Glutamatergic neuron (in vitro differentiated cells): ENCODE measurements around the gene PSMB3. TPM values are rescaled to one million over a fixed set of nuclear protein-coding genes. Genes with fewer than 3 reads are reported as not detected.
A peak's percentile ranks its signal among the peaks of the same experiment; 100 is the strongest.

ENCODE experiments used
- DNase-seq: peaks from one replicate; pipeline ENCODE4 v3.0.0; 2022
- H3K27ac Mint-ChIP-seq: one replicate; pipeline ENCODE4 v1.8.0; 2020; ENCODE audit warnings: mild to moderate bottlenecking, mixed read lengths, inconsistent platforms; ENCODE audit not compliant: unreplicated experiment
- H3K27me3 Mint-ChIP-seq: one replicate; pipeline ENCODE4 v1.8.0; 2020; ENCODE audit warnings: mild to moderate bottlenecking, moderate library complexity, mixed read lengths, inconsistent platforms; ENCODE audit not compliant: unreplicated experiment
- H3K36me3 Mint-ChIP-seq: one replicate; pipeline ENCODE4 v1.8.0; 2020; ENCODE audit warnings: mild to moderate bottlenecking, mixed read lengths, inconsistent platforms; ENCODE audit not compliant: unreplicated experiment
- H3K4me1 Mint-ChIP-seq: one replicate; pipeline ENCODE4 v1.8.0; 2020; ENCODE audit warnings: mild to moderate bottlenecking, low read depth, mixed read lengths, inconsistent platforms; ENCODE audit not compliant: unreplicated experiment
- H3K4me3 Mint-ChIP-seq: one replicate; pipeline ENCODE4 v1.8.0; 2020; ENCODE audit warnings: mild to moderate bottlenecking, mixed read lengths, inconsistent platforms; ENCODE audit not compliant: unreplicated experiment
- H3K9me3 Mint-ChIP-seq: one replicate; pipeline ENCODE4 v1.8.0; 2020; ENCODE audit warnings: mild to moderate bottlenecking, moderate library complexity, mixed read lengths, inconsistent platforms; ENCODE audit not compliant: unreplicated experiment
- CTCF ChIP-seq: fragments of 200-600 bp; sonication (generic); IDR thresholded peaks from one replicate; pipeline ENCODE4 v1.5.0; 2021; ENCODE audit not compliant: partially characterized antibody, unreplicated experiment
- total RNA-seq: library from RNA; stranded (reverse); fragmentation: NEBNext Ultra II Directional; extraction: Animal tissue kit (Norgen Biotek cat#: 25700); gene quantifications from one replicate; pipeline ENCODE4 v1.2.1, GENCODE V29; 2021; ENCODE audit not compliant: unreplicated experiment

The PSMB3 gene
- total RNA-seq, 1 donor from 2014 or later, result 121 TPM

DNA sequence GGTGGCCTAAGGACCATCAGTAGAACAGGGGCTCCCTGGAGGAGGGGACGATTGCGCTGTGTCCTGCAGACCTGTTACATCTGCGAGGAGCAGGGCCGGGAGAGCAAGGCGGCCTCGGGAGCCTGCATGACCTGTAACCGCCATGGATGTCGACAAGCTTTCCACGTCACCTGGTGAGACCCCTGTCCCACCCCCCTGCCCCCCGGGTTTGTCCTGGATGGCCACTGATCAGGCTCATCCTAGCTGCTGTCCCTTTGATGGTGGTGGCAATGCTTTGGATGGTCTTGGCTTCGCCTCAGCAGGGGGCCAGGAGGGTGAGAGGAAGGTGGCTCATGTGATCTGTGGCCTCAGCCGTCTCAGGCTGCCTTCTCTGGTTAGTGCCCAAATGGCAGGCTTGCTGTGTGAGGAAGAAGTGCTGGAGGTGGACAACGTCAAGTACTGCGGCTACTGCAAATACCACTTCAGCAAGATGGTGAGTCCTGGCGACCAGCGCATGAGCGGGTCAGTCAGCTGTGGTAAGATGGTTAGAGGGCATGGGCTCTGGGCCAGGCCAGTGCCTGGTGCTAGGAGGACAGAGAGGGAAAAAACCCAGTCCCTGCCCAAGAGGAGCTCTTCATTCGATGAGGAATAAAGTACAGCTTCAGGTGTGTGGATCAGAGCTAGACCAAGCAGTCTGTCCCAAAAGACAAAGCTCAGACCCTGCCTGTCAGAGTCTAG lies 43.3 kb upstream of the PSMB3 start:
- Mint-ChIP-seq H3K27me3 (peaks cover 12% of the 10 kb centered on the region), H3K27ac (peak overlapping the region; percentile 4), H3K36me3 (no peaks in the 10 kb centered on the region), H3K4me3 (peak overlapping the region; percentile 28), H3K4me1 (peaks cover 12% of the 10 kb centered on the region), H3K9me3 (peaks cover 17% of the 10 kb centered on the region)
- no peak for DNase-seq
- no peak for TF ChIP-seq CTCF

GRCh38 chr17:38709864-38710603 lies 42.5 kb upstream of the PSMB3 start:
- peaks cover 14% of the 10 kb centered on the region for H3K9me3 Mint-ChIP-seq
- peaks cover 9% of the 10 kb centered on the region for H3K4me1 Mint-ChIP-seq
- peaks cover 10% of the 10 kb centered on the region for H3K27me3 Mint-ChIP-seq
- TF ChIP-seq CTCF, result no peak
- H3K36me3 Mint-ChIP-seq, result no peaks in the 10 kb centered on the region
- DNase-seq, result no peak
- H3K27ac Mint-ChIP-seq, result no peak overlapping the region
- H3K4me3 Mint-ChIP-seq, result no peak overlapping the region

GRCh38 chr17:38710604-38710962 lies 42.0 kb upstream of the PSMB3 start:
- Mint-ChIP-seq H3K4me3 (no peak overlapping the region), H3K9me3 (peaks cover 15% of the 10 kb centered on the region), H3K27ac (no peak overlapping the region), H3K36me3 (no peaks in the 10 kb centered on the region), H3K27me3 (peaks cover 10% of the 10 kb centered on the region), H3K4me1 (peaks cover 9% of the 10 kb centered on the region)
- no peak for TF ChIP-seq CTCF
- DNase-seq, result no peak

GRCh38 chr17:38710985-38711384 lies 41.6 kb upstream of the PSMB3 start:
- H3K27ac Mint-ChIP-seq, result no peak overlapping the region

More at GRCh38 chr17:38710985-38711384, 41.6 kb upstream of the PSMB3 start:
- peaks cover 9% of the 10 kb centered on the region for H3K4me1 Mint-ChIP-seq
- DNase-seq, result no peak
- H3K36me3 Mint-ChIP-seq, result no peaks in the 10 kb centered on the region
- peaks cover 15% of the 10 kb centered on the region for H3K9me3 Mint-ChIP-seq
- TF ChIP-seq CTCF, result no peak
- H3K27me3 Mint-ChIP-seq, result peaks cover 12% of the 10 kb centered on the region
- H3K4me3 Mint-ChIP-seq, result no peak overlapping the region
